ENCODE measurements around the gene COL5A1. TPM values are rescaled to one million over a fixed set of nuclear protein-coding genes. Genes with fewer than 3 reads are reported as not detected.

COL5A1 gene
- total and polyA plus RNA-seq, 2 donors (not counting 1 experiment from before 2014, with no cell fraction given), result 72.8 to 109 TPM

- Histone ChIP-seq H3K9me3 (ENCODE audit: control insufficient read depth, insufficient read depth, low read depth, low read length) (no peaks in the 10 kb centered on the region), H3K79me2 (ENCODE audit: control insufficient read depth, insufficient read depth, low read length) (no peaks in the 10 kb centered on the region)
These were observed 135.6 kb downstream of the COL5A1 start for GRCh38 chr9:134777153-134777552.

GRCh38 chr9:134778156-134778555 lies 136.6 kb downstream of the COL5A1 start:
- no peak overlapping the region for H3K27ac ChIP-seq (ENCODE audit: insufficient read depth, low read length)
- H4K20me1 ChIP-seq (ENCODE audit: control insufficient read depth, extremely low read depth, insufficient read depth, low read length), result no peaks in the 10 kb centered on the region
- H3K9ac ChIP-seq (ENCODE audit: insufficient read depth, low read length), result no peak overlapping the region
- no peaks in the 10 kb centered on the region for H3K27me3 ChIP-seq (ENCODE audit: control insufficient read depth, insufficient read depth, low read length)
- no peaks in the 10 kb centered on the region for H3K79me2 ChIP-seq (ENCODE audit: control insufficient read depth, insufficient read depth, low read length)
- H3K4me2 ChIP-seq (ENCODE audit: extremely low read depth, insufficient read depth, low read length), result no peak overlapping the region
- no peak overlapping the region for H2AFZ ChIP-seq (ENCODE audit: low read length)
- H3K4me3 ChIP-seq (replicated peaks in 1 of 4; ENCODE audit: control extremely low read depth in 1 of 4, insufficient read depth in 1 of 4, low read depth in 3 of 4, low read length in 4 of 4), result no peak overlapping the region
- H3K9me3 ChIP-seq (ENCODE audit: control insufficient read depth, insufficient read depth, low read depth, low read length), result no peaks in the 10 kb centered on the region
- TF ChIP-seq EZH2 (IDR thresholded peaks at IDR 0.05; ENCODE audit: low read length, missing control alignments), result no peak
- TF ChIP-seq, protein P1, sequence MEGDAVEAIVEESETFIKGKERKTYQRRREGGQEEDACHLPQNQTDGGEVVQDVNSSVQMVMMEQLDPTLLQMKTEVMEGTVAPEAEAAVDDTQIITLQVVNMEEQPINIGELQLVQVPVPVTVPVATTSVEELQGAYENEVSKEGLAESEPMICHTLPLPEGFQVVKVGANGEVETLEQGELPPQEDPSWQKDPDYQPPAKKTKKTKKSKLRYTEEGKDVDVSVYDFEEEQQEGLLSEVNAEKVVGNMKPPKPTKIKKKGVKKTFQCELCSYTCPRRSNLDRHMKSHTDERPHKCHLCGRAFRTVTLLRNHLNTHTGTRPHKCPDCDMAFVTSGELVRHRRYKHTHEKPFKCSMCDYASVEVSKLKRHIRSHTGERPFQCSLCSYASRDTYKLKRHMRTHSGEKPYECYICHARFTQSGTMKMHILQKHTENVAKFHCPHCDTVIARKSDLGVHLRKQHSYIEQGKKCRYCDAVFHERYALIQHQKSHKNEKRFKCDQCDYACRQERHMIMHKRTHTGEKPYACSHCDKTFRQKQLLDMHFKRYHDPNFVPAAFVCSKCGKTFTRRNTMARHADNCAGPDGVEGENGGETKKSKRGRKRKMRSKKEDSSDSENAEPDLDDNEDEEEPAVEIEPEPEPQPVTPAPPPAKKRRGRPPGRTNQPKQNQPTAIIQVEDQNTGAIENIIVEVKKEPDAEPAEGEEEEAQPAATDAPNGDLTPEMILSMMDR (conservative IDR thresholded peaks at IDR 0.05 in 1 of 2, IDR thresholded peaks at IDR 0.05 in 1 of 2; ENCODE audit: low read depth in 1 of 2, low read length in 2 of 2), result no peak
- DNase-seq (ENCODE audit: low read depth in 2 of 2), result peak in 1 of 2 donors; percentile 66
- peaks cover 12% of the 10 kb centered on the region for H3K4me1 ChIP-seq (ENCODE audit: control insufficient read depth, extremely low read depth, insufficient read depth, low read length)
- peaks cover 53% of the 10 kb centered on the region for H3K36me3 ChIP-seq (ENCODE audit: control insufficient read depth, insufficient read depth, low read length)

More at GRCh38 chr9:134777153-134777552, 135.6 kb downstream of the COL5A1 start:
- no peak for DNase-seq (ENCODE audit: low read depth in 2 of 2)
- H3K4me1 ChIP-seq (ENCODE audit: control insufficient read depth, extremely low read depth, insufficient read depth, low read length), result peaks cover 12% of the 10 kb centered on the region
- H4K20me1 ChIP-seq (ENCODE audit: control insufficient read depth, extremely low read depth, insufficient read depth, low read length), result no peaks in the 10 kb centered on the region
- H2AFZ ChIP-seq (ENCODE audit: low read length), result no peak overlapping the region
- H3K4me3 ChIP-seq (replicated peaks in 1 of 4; ENCODE audit: control extremely low read depth in 1 of 4, insufficient read depth in 1 of 4, low read depth in 3 of 4, low read length in 4 of 4), result no peak overlapping the region
- H3K36me3 ChIP-seq (ENCODE audit: control insufficient read depth, insufficient read depth, low read length), result peaks cover 54% of the 10 kb centered on the region
- TF ChIP-seq EZH2 (IDR thresholded peaks at IDR 0.05; ENCODE audit: low read length, missing control alignments), result no peak
- TF ChIP-seq, protein P1 (conservative IDR thresholded peaks at IDR 0.05 in 1 of 2, IDR thresholded peaks at IDR 0.05 in 1 of 2; ENCODE audit: low read depth in 1 of 2, low read length in 2 of 2), result no peak
- no peak overlapping the region for H3K9ac ChIP-seq (ENCODE audit: insufficient read depth, low read length)
- no peak overlapping the region for H3K4me2 ChIP-seq (ENCODE audit: extremely low read depth, insufficient read depth, low read length)
- no peaks in the 10 kb centered on the region for H3K27me3 ChIP-seq (ENCODE audit: control insufficient read depth, insufficient read depth, low read length)
- no peak overlapping the region for H3K27ac ChIP-seq (ENCODE audit: insufficient read depth, low read length)

GRCh38 chr9:134778841-134779411 lies 137.3 kb downstream of the COL5A1 start:
- H3K27ac ChIP-seq (ENCODE audit: insufficient read depth, low read length), result no peak overlapping the region
- H3K79me2 ChIP-seq (ENCODE audit: control insufficient read depth, insufficient read depth, low read length), result no peaks in the 10 kb centered on the region
- no peaks in the 10 kb centered on the region for H4K20me1 ChIP-seq (ENCODE audit: control insufficient read depth, extremely low read depth, insufficient read depth, low read length)
- H3K4me2 ChIP-seq (ENCODE audit: extremely low read depth, insufficient read depth, low read length), result no peak overlapping the region
- H2AFZ ChIP-seq (ENCODE audit: low read length), result no peak overlapping the region
- no peaks in the 10 kb centered on the region for H3K9me3 ChIP-seq (ENCODE audit: control insufficient read depth, insufficient read depth, low read depth, low read length)
- H3K4me1 ChIP-seq (ENCODE audit: control insufficient read depth, extremely low read depth, insufficient read depth, low read length), result peaks cover 12% of the 10 kb centered on the region
- no peak for TF ChIP-seq EZH2 (IDR thresholded peaks at IDR 0.05; ENCODE audit: low read length, missing control alignments)
- TF ChIP-seq, protein P1 (conservative IDR thresholded peaks at IDR 0.05 in 1 of 2, IDR thresholded peaks at IDR 0.05 in 1 of 2; ENCODE audit: low read depth in 1 of 2, low read length in 2 of 2), result peak; percentile 50 to 73
- peak; percentile 51 to 73 for DNase-seq (ENCODE audit: low read depth in 2 of 2)
- H3K27me3 ChIP-seq (ENCODE audit: control insufficient read depth, insufficient read depth, low read length), result no peaks in the 10 kb centered on the region
- peaks cover 51% of the 10 kb centered on the region for H3K36me3 ChIP-seq (ENCODE audit: control insufficient read depth, insufficient read depth, low read length)
- H3K9ac ChIP-seq (ENCODE audit: insufficient read depth, low read length), result no peak overlapping the region
- no peak overlapping the region for H3K4me3 ChIP-seq (replicated peaks in 1 of 4; ENCODE audit: control extremely low read depth in 1 of 4, insufficient read depth in 1 of 4, low read depth in 3 of 4, low read length in 4 of 4)

Data from fibroblast of lung (primary cell).